Measurements from ENCODE around the gene HOXC11. TPM values are rescaled to one million over a fixed set of nuclear protein-coding genes. Genes with fewer than 3 reads are reported as not detected.

HOXC11 gene
- total RNA-seq, 2 experiments from 2014 or later, result not detected

DNA sequence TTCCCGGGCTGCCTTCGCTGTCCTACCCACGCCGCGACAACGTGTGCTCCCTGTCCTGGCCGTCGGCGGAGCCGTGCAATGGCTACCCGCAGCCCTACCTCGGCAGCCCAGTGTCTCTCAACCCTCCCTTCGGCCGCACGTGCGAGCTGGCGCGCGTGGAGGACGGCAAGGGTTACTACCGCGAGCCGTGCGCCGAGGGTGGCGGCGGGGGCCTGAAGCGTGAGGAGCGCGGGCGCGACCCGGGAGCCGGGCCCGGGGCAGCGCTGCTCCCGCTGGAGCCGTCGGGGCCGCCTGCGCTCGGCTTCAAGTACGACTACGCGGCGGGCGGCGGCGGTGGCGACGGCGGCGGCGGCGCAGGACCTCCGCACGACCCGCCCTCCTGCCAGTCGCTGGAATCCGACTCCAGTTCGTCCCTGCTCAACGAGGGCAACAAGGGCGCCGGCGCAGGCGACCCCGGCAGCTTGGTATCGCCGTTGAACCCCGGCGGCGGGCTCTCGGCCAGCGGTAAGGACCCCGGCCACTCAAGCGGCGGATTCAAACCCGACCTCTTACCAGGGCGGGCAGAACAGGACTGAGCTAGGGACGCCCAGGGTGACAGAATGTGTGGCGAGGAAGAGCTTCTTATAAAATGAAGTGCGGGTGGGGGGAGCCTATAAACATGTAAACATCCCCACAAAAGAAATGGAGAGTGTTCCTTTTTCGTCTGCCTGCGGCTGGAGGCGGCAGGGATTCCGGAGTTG lies 17.7 kb upstream of the HOXC11 start:
- ATAC-seq, result no peak
- Mint-ChIP-seq H3K9me3 (ENCODE audit: insufficient read depth) (no peaks in the 10 kb centered on the region), H3K4me1 (ENCODE audit: low read depth) (peaks cover 14% of the 10 kb centered on the region), H3K36me3 (ENCODE audit: low read depth) (peaks cover 9% of the 10 kb centered on the region), H3K27ac (no peak overlapping the region), H3K27me3 (ENCODE audit: low read depth) (peaks cover 92% of the 10 kb centered on the region), H3K4me3 (no peak overlapping the region)
- ChIA-PET CTCF (no interaction called here), POLR2A (no interaction called here)
- DNase-seq, result no peak

DNA sequence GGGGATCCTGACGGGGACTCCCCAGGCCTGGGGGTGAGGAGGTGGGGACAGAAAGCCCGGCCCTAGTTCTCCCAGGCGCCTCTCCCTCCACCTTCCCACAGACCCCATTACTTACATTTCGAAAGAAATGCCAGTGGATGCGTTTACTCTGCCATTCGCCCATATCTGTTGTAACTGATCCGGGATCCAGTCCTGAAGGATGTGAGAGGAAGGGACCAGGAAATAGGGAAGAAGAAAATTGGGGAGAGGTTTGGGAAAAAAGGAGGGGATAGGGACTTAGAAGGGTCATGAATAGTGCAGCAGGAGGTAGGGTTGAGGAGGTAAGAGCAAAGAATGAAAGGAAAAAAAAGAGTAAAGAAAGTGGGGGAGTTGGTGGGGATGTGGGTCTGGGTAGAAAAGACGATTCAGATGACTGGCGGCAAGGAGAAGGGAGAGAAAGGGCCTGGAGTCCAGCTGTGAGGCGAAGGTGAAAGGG lies 17.1 kb upstream of the HOXC11 start:
- CTCF ChIA-PET, result no interaction called here
- Mint-ChIP-seq H3K4me3 (peak overlapping the region; percentile 29), H3K36me3 (ENCODE audit: low read depth) (peaks cover 9% of the 10 kb centered on the region), H3K27me3 (ENCODE audit: low read depth) (peaks cover 92% of the 10 kb centered on the region), H3K27ac (peak overlapping the region; percentile 55), H3K9me3 (ENCODE audit: insufficient read depth) (no peaks in the 10 kb centered on the region), H3K4me1 (ENCODE audit: low read depth) (peaks cover 14% of the 10 kb centered on the region)
- POLR2A ChIA-PET, result no interaction called here
- ATAC-seq (no peak), DNase-seq (no peak)

DNA sequence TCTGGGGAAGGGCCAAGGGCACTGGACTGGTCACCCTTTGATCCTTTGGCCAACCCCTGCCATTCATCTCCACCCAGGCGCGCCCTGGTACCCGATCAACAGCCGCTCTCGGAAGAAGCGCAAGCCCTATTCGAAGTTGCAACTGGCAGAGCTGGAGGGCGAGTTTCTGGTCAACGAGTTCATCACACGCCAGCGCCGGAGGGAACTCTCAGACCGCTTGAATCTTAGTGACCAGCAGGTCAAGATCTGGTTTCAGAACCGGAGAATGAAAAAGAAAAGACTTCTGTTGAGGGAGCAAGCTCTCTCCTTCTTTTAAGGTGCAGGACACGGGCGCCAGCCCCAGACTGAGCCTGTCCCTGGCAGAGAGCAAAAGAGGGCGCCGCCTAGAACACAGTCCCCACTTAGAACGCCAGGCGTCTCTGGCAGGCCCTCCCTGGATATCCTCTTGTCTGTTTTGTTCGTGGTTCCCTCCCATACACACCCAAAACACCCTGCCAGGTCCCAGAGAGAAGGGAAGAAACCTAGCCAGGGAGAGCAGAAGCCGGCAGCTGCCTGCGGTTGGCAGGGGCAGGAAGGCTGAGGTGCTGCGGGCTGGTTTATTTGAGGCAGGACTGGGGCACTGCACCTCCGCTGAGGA lies 16.6 kb upstream of the HOXC11 start:
- ATAC-seq (no peak), DNase-seq (no peak)
- ChIA-PET CTCF (no interaction called here), POLR2A (no interaction called here)
- Mint-ChIP-seq H3K4me3 (peak overlapping the region; percentile 29), H3K36me3 (ENCODE audit: low read depth) (peaks cover 9% of the 10 kb centered on the region), H3K27ac (peak overlapping the region; percentile 55), H3K9me3 (ENCODE audit: insufficient read depth) (no peaks in the 10 kb centered on the region), H3K4me1 (ENCODE audit: low read depth) (peaks cover 14% of the 10 kb centered on the region), H3K27me3 (ENCODE audit: low read depth) (peaks cover 91% of the 10 kb centered on the region)

DNA sequence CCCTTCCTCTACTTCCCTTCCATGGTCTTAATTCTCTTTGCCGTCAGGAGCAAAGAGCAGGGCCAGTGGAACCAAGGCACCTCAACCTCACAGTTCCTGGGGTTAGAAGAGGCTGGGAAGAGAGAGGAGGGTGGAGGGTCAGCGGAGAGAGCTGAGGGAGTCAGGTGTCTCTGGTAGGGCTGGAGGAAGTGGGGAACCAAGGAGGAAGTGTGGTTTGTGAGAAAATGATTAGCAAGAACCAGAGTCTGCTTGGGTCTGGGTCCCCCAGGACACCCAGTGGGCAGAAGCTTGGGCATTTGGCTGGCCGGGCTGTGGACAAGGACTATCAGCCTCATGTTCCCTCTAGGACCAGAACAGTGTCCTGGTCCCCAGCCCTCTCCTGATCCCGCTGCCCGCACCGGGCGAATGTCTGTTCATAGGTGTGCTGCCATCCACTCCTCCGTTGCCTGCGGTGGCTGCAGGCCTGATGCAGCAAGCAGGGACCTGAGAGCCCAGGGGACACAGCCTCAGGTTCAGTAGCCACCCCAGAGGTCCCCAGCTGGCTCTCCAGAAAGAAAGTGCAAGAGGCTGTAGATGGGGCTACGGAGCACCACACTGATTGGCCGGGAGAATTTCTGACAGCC lies 15.9 kb upstream of the HOXC11 start:
- Mint-ChIP-seq H3K4me3 (no peak overlapping the region), H3K27me3 (ENCODE audit: low read depth) (peaks cover 91% of the 10 kb centered on the region), H3K36me3 (ENCODE audit: low read depth) (peaks cover 9% of the 10 kb centered on the region), H3K27ac (no peak overlapping the region), H3K4me1 (ENCODE audit: low read depth) (peaks cover 14% of the 10 kb centered on the region), H3K9me3 (ENCODE audit: insufficient read depth) (no peaks in the 10 kb centered on the region)
- CTCF ChIA-PET, result no interaction called here
- DNase-seq, result no peak
- no peak for ATAC-seq
- POLR2A ChIA-PET, result no interaction called here

DNA sequence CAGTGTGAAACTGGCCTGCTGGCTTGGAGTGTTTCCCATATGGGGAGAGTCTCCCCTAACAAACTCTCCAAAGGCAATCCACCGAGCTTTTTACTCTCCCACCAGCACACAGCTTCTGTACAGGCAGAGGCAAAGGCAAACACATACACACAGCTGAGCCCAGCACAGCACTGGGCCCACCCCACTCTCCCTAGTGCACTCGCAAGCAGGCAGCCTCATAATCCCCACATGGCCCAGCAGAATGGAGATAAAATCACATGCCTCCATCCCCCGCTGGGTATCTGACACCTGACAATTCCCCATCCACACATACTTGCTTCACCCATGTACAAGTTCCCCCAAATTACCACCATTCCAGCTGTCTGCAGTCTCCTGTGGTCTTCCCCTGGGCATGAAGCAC lies 14.8 kb upstream of the HOXC11 start:
- POLR2A ChIA-PET, result no interaction called here
- no peak for DNase-seq
- Mint-ChIP-seq H3K27ac (no peak overlapping the region), H3K36me3 (ENCODE audit: low read depth) (peaks cover 9% of the 10 kb centered on the region), H3K9me3 (ENCODE audit: insufficient read depth) (no peaks in the 10 kb centered on the region), H3K27me3 (ENCODE audit: low read depth) (peaks cover 88% of the 10 kb centered on the region), H3K4me1 (ENCODE audit: low read depth) (peaks cover 14% of the 10 kb centered on the region), H3K4me3 (no peak overlapping the region)
- CTCF ChIA-PET, result interaction anchor here (1.0 to 1.2 kb wide), 2 partner anchors 13 to 243 kb away, joined by 3 read pairs; no protein-coding TSS in a partner anchor
- ATAC-seq, result no peak

DNA sequence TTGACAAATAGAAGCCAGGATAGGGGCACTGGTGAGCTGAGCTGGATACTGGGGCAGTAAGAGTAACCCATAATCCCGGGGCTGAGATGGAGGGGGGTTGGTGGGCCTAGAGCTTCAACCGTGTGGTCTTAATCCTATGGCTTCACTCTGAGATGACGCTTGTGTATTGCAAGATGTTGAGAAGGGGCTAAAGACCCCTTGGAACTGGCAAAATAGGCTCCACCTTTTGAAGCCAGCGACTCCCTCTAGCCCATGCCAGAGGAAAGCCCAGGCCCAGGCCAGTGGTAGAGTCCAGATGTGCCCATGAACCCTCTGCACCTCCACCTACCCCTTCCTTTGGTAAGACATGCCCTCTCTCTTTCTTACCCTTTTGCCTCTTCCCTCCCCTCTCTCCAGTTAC lies 13.6 kb upstream of the HOXC11 start:
- Mint-ChIP-seq H3K27ac (no peak overlapping the region), H3K27me3 (ENCODE audit: low read depth) (peaks cover 88% of the 10 kb centered on the region), H3K36me3 (ENCODE audit: low read depth) (peaks cover 4% of the 10 kb centered on the region), H3K9me3 (ENCODE audit: insufficient read depth) (no peaks in the 10 kb centered on the region), H3K4me1 (ENCODE audit: low read depth) (peaks cover 21% of the 10 kb centered on the region), H3K4me3 (no peak overlapping the region)
- DNase-seq (no peak), ATAC-seq (no peak)
- CTCF ChIA-PET, result interaction anchor here (0.7 to 1.2 kb wide), 3 partner anchors 46 to 256 kb away, joined by 3 read pairs; no protein-coding TSS in a partner anchor
- POLR2A ChIA-PET, result interaction anchor here (0.7 kb wide), 1 partner anchor 8 kb away, joined by 3 read pairs; no protein-coding TSS in a partner anchor

DNA sequence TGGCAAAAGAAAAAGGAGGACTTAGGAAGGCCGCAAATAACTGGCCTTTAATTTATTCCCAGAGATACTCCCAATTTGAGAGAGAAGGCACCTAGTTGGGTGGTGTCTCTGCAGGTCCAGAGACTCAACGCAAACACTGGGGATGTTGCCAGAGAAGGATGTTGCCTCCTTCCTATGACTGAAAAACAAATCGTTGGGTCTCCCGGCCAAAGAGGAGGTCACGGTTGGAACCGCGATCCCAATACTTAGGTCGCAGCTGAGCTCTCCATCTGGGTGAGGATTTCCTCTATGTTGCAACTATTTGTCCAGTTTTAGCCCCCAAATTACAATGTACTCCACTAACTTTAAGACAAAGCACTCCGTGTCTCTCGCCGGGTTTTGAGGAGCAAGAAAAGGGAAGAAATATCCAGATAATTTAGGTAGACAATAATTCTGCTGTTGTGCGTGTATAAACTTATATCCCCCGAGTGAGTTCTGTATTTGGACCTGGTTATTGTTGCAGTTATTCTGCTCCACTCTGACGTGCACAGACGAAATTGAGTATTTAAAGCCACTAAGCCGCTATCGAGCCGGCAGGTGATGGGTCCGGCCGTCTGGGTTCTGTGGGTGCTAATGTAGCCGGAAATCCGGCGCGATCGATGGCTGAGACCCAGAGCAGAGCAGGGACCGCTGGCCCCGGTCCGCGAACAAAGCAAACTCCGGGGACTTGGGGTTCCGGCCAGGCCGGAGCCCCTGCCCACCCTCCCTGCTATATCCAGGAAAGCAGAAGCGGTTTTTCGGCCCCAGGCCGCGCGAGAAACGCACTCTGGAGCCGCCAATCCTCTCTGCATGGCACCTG lies 12.5 kb upstream of the HOXC11 start:
- DNase-seq (no peak), ATAC-seq (no peak)
- H3K4me1 Mint-ChIP-seq (ENCODE audit: low read depth), result peaks cover 27% of the 10 kb centered on the region
- H3K36me3 Mint-ChIP-seq (ENCODE audit: low read depth), result peaks cover 4% of the 10 kb centered on the region
- H3K4me3 Mint-ChIP-seq, result peak overlapping the region; percentile 33
- peak overlapping the region; percentile 3 for H3K27ac Mint-ChIP-seq
- CTCF ChIA-PET, result no interaction called here
- peaks cover 92% of the 10 kb centered on the region for H3K27me3 Mint-ChIP-seq (ENCODE audit: low read depth)
- H3K9me3 Mint-ChIP-seq (ENCODE audit: insufficient read depth), result no peaks in the 10 kb centered on the region
- POLR2A ChIA-PET, result no interaction called here

DNA sequence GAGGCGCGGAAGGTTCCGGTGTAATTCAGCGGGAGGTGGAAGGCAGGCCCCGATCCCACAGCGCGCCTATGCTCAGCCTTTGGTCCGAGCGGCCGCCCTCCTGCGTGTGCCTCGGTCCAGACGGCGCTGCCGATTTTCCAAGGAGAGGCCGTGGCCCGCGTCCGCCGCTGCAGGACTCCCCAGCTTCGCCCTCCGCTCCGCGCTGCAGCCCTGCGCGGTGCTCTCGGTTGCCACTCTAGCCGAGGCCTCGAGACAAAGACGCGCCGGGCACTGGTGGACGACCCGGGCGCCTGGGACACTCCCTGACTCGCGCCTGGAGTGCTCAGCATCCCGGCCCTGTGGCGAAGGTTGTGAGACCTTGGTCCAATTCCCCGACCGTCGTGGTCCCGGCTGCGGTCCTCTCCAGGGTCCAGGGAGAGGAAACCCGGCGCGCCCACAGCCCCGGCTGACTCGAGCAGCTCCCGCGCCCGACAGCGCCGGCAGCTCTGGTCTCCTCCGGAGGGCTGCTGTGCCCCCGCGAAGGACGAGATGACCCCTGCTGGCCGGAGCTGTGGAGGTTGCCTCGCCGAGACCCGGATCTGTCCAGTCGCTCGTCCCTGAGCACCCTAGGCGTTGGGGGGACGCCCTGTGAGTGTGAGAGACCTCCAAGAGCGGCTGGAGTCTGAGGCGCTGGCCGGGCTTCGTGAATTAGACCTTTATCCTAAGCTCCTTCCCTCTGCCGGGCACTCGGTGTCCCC lies 11.7 kb upstream of the HOXC11 start:
- Mint-ChIP-seq H3K4me3 (no peak overlapping the region), H3K27ac (no peak overlapping the region), H3K9me3 (ENCODE audit: insufficient read depth) (no peaks in the 10 kb centered on the region), H3K27me3 (ENCODE audit: low read depth) (peaks cover 92% of the 10 kb centered on the region), H3K4me1 (ENCODE audit: low read depth) (peaks cover 27% of the 10 kb centered on the region), H3K36me3 (ENCODE audit: low read depth) (no peaks in the 10 kb centered on the region)
- ChIA-PET CTCF (no interaction called here), POLR2A (no interaction called here)
- ATAC-seq, result no peak
- DNase-seq, result no peak

DNA sequence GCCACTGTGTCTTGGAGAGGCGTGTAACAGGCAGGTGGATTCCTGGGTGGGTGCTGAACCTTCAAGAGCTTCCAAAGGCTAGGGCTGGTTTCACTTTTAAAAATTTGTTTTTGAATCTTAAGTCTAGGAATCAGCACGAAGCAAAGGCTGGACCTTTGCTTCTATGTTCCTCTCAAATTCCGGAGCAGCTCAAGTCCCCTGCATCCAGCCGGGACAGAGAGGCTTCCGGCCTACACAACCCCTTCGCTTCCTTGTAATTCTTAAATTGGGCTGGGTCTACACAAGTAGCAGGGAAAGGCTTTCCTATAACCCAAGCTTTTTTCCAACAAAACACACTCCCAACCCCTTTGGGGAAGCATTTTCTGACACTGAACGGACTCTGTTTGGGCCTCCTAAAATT lies 9.9 kb upstream of the HOXC11 start:
- DNase-seq, result no peak
- peaks cover 22% of the 10 kb centered on the region for H3K4me1 Mint-ChIP-seq (ENCODE audit: low read depth)
- CTCF ChIA-PET, result no interaction called here
- no peaks in the 10 kb centered on the region for H3K36me3 Mint-ChIP-seq (ENCODE audit: low read depth)
- H3K4me3 Mint-ChIP-seq, result no peak overlapping the region
- H3K27ac Mint-ChIP-seq, result no peak overlapping the region
- H3K27me3 Mint-ChIP-seq (ENCODE audit: low read depth), result peaks cover 92% of the 10 kb centered on the region
- H3K9me3 Mint-ChIP-seq (ENCODE audit: insufficient read depth), result no peaks in the 10 kb centered on the region
- POLR2A ChIA-PET, result no interaction called here
- no peak for ATAC-seq

DNA sequence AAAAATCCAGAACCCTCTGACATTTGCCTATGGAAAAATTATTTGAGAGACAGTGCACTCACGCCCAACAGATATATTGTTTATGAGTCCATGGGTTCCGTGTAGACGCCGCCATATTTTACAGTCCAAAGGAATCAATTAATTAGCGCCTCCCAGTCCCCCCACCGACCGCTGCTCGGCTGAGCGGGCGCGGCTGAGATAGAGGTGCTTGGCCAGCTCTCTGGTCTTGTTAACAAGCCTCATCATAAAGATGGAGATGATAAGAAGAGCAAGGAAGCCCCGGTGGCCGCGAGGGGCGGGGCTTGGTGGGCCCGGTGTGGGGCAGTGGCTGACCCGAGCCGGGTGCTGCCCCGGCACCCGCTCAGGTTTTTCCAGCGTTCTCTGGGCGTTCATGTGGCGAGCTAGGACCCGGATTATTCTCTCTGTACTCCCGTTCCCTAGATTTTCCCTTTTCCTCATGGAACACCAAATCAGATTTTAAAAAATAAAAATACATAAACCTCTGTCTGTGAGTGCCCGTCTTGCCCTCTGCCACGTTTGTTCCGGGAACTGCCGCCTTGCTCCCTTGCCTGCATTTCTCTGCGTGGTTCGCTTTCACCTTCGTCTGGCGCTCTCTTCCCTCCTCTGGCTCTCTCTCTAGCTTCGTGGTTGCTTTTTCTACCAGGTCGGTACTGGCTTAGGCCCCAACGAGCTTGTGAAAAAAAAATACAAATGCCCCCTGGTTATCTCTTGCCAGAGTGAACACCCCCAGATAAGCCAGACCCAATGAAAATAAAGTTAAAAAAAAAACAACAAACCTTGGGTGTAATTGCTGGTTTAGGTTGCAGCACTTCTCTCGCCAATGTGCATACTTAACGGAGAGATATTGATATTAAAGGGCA lies 9.3 kb upstream of the HOXC11 start:
- H3K4me1 Mint-ChIP-seq (ENCODE audit: low read depth), result peaks cover 22% of the 10 kb centered on the region
- no peak for ATAC-seq
- POLR2A ChIA-PET, result no interaction called here

More for the DNA sequence above, 9.3 kb upstream of the HOXC11 start:
- DNase-seq, result no peak
- Mint-ChIP-seq H3K36me3 (ENCODE audit: low read depth) (no peaks in the 10 kb centered on the region), H3K9me3 (ENCODE audit: insufficient read depth) (no peaks in the 10 kb centered on the region), H3K27ac (no peak overlapping the region), H3K27me3 (ENCODE audit: low read depth) (peaks cover 92% of the 10 kb centered on the region), H3K4me3 (no peak overlapping the region)
- CTCF ChIA-PET, result no interaction called here
